Cardiac muscle cell (in vitro differentiated cells and primary cell): ENCODE data around the gene CPLX3. TPM values are rescaled to one million over a fixed set of nuclear protein-coding genes. Genes with fewer than 3 reads are reported as not detected.
A peak's percentile ranks its signal among the peaks of the same experiment; 100 is the strongest.

ENCODE experiments used
- DNase-seq, 2 donors: peaks; one replicate each; pipeline versions ENCODE4 v3.0.0 to v3.0.0-alpha.2; 2010 to 2017; ENCODE audit warnings: low read depth in 1 of 2, low spot score in 1 of 2
- H3K27ac ChIP-seq: fragments of 200-600 bp; sonication (generic); 2 replicates; pipeline ENCODE4 v1.5.1; 2016
- H3K27me3 ChIP-seq: fragments of 200-600 bp; sonication (generic); 2 replicates; pipeline ENCODE4 v1.6.0; 2016; ENCODE audit warnings: control low read depth
- H3K36me3 ChIP-seq: fragments of 200-600 bp; sonication (generic); 2 replicates; pipeline ENCODE4 v1.5.1; 2016; ENCODE audit warnings: control low read depth
- H3K4me1 ChIP-seq: fragments of 200-600 bp; sonication (generic); 2 replicates; pipeline ENCODE4 v1.8.1; 2017; ENCODE audit warnings: low read depth, mild to moderate bottlenecking, mixed run types
- H3K4me3 ChIP-seq: fragments of 200-600 bp; sonication (generic); 2 replicates; pipeline ENCODE4 v1.5.1; 2016; ENCODE audit warnings: mild to moderate bottlenecking
- H3K9me3 ChIP-seq: fragments of 200-600 bp; sonication (generic); 2 replicates; pipeline ENCODE4 v1.5.1; 2017; ENCODE audit warnings: low read depth, mild to moderate bottlenecking, control low read depth
- polyA plus RNA-seq: library from polyadenylated mRNA; unstranded; fragments of >200 nt; fragmentation: Nextera tagmentation; extraction: Ambion mirVana; gene quantifications from 2 replicates; pipeline ENCODE4 v1.2.1, GENCODE V29; 2016
- total RNA-seq: library from RNA; depleted of rRNA; stranded (reverse); fragments of >200 nt; gene quantifications from 2 replicates; pipeline ENCODE4 v1.2.3, GENCODE V29; 2016
- TF ChIP-seq, protein P1 (sequence below): IDR thresholded peaks from 2 replicates; pipeline ENCODE4 v1.5.1; 2012; ENCODE audit warnings: low read depth, mild to moderate bottlenecking, low read length

The CPLX3 gene
- total and polyA plus RNA-seq, 2 experiments from 2014 or later, result not detected

GRCh38 chr15:74842581-74843444 lies 16.4 kb downstream of the CPLX3 start, which contains the start of gene ULK3:
TSS of gene ULK3 (minus strand) at chr15:74843156. CDS start at chr15:74843105, 51 bp downstream.
- Histone ChIP-seq H3K4me3 (peak within 1 kb of the TSS; percentile 91), H3K9me3 (no peaks in the 10 kb centered on the region), H3K27ac (peak within 1 kb of the TSS; percentile 88), H3K27me3 (no peaks in the 10 kb centered on the region), H3K36me3 (peaks cover 4% of the 10 kb centered on the region), H3K4me1 (peaks cover 5% of the 10 kb centered on the region)
- DNase-seq, result peak; percentile 95
- TF ChIP-seq, protein P1, sequence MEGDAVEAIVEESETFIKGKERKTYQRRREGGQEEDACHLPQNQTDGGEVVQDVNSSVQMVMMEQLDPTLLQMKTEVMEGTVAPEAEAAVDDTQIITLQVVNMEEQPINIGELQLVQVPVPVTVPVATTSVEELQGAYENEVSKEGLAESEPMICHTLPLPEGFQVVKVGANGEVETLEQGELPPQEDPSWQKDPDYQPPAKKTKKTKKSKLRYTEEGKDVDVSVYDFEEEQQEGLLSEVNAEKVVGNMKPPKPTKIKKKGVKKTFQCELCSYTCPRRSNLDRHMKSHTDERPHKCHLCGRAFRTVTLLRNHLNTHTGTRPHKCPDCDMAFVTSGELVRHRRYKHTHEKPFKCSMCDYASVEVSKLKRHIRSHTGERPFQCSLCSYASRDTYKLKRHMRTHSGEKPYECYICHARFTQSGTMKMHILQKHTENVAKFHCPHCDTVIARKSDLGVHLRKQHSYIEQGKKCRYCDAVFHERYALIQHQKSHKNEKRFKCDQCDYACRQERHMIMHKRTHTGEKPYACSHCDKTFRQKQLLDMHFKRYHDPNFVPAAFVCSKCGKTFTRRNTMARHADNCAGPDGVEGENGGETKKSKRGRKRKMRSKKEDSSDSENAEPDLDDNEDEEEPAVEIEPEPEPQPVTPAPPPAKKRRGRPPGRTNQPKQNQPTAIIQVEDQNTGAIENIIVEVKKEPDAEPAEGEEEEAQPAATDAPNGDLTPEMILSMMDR, result peak; percentile 41

- H3K4me1 ChIP-seq, result peaks cover 5% of the 10 kb centered on the region
- peak overlapping the region; percentile 91 for H3K4me3 ChIP-seq
- TF ChIP-seq, protein P1, result no peak
- peak overlapping the region; percentile 88 for H3K27ac ChIP-seq
- peaks cover 7% of the 10 kb centered on the region for H3K36me3 ChIP-seq
- no peaks in the 10 kb centered on the region for H3K9me3 ChIP-seq
- DNase-seq, result no peak
- H3K27me3 ChIP-seq, result no peaks in the 10 kb centered on the region
These were observed 17.0 kb downstream of the CPLX3 start for GRCh38 chr15:74843445-74843828.

- Histone ChIP-seq H3K4me3 (no peak overlapping the region), H3K4me1 (peaks cover 5% of the 10 kb centered on the region), H3K27me3 (no peaks in the 10 kb centered on the region), H3K36me3 (peaks cover 12% of the 10 kb centered on the region), H3K27ac (peak overlapping the region; percentile 88), H3K9me3 (no peaks in the 10 kb centered on the region)
- no peak for DNase-seq
- TF ChIP-seq, protein P1, result no peak
These were observed 17.5 kb downstream of the CPLX3 start for GRCh38 chr15:74843891-74844299.

DNA sequence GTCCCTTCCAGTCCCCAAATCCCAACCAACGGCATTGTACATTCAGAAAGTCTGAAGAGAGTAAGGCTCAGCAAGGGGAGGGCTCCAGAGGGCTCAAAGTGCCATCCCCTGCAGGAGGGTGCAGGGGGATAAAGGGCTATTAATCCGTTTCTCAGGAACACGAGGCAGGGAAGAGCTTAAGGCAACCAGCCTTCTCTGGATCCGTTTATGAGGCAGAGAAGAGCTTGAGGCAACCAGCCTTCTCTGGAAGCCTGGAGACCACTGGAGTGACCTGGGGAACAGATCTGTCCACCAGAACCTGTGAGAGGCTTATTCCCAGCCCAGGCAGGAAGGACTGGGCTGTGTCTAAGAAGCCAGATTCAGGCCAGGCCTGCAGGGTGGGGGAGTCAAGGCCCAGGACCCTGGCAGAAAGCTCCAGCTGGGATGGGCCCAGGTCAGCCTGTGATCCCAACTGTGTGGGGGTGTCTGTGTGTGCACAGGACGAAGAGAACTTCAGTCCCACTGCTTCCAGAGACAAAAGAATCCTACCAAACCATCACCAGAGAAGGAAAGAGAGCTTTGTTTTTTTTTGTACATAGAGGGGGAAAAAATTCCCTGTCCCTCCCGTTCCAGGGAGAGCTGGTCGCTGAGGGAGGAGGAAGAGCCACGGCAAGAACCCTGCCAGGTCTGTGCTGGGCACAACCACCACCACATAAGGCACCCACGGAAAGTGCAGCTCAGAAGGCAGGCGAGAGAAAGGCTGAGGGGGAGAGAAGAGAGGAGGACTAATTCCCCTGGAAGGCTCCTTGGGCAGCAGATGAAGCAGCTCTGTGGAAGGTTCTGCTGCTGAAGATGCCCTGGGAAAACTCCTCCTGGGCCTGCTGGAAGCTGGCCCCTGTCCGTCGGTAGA lies 18.1 kb downstream of the CPLX3 start:
- H3K4me1 ChIP-seq, result peaks cover 5% of the 10 kb centered on the region
- TF ChIP-seq, protein P1, result no peak
- H3K27me3 ChIP-seq, result no peaks in the 10 kb centered on the region
- no peak overlapping the region for H3K4me3 ChIP-seq
- no peak overlapping the region for H3K27ac ChIP-seq
- DNase-seq, result no peak
- peaks cover 18% of the 10 kb centered on the region for H3K36me3 ChIP-seq
- no peaks in the 10 kb centered on the region for H3K9me3 ChIP-seq

DNA sequence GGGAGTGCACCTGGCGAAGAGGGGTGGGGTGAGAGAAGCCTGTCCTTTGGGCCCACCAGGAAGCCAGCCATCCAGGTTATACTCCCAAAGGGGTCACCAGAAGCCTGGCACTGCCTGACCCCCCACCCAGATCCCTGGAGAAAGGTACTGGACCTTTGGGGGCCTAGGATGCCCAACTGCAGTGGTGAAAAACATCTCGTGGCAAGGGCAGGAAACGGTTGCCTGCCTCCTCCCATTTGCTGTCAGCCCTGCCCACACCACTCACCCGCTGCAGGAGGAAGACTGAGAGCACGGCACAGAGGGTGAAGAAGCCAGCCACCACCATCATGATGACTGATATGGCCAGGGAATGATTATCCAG lies 18.8 kb downstream of the CPLX3 start:
- Histone ChIP-seq H3K9me3 (no peaks in the 10 kb centered on the region), H3K4me3 (no peak overlapping the region), H3K4me1 (peaks cover 5% of the 10 kb centered on the region), H3K27ac (no peak overlapping the region), H3K27me3 (no peaks in the 10 kb centered on the region), H3K36me3 (peaks cover 21% of the 10 kb centered on the region)
- TF ChIP-seq, protein P1, result no peak
- no peak for DNase-seq
